GM19397 (cell line): Measurements from ENCODE around the gene CALML3.

ENCODE experiments used
- ATAC-seq: cut with Tn5 transposase; IDR thresholded peaks from one replicate; pipeline ENCODE4 v1.9.1; 2021; ENCODE audit warnings: mild to moderate bottlenecking, moderate library complexity; ENCODE audit not compliant: unreplicated experiment

CALML3 gene

DNA sequence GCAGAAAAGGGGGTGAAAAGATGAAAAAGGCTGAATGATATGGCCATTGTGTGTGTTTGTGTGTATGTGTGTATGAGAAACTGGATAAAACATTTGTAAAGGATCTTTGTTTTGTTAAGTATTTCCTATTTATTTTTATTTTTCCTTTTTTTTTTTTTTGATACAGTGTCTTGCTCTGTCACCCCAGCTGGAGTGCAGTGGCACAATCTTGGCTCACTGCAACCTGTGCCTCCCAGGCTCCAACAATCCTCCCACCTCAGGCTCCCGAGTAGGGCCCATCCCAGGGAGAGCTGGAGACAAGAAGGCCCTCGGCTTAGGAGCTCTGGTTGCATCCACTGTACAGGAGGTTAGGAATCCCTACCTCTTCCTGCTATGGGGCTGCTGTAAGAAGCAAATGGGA lies 18.5 kb upstream of the CALML3 start:
- no peak for ATAC-seq

DNA sequence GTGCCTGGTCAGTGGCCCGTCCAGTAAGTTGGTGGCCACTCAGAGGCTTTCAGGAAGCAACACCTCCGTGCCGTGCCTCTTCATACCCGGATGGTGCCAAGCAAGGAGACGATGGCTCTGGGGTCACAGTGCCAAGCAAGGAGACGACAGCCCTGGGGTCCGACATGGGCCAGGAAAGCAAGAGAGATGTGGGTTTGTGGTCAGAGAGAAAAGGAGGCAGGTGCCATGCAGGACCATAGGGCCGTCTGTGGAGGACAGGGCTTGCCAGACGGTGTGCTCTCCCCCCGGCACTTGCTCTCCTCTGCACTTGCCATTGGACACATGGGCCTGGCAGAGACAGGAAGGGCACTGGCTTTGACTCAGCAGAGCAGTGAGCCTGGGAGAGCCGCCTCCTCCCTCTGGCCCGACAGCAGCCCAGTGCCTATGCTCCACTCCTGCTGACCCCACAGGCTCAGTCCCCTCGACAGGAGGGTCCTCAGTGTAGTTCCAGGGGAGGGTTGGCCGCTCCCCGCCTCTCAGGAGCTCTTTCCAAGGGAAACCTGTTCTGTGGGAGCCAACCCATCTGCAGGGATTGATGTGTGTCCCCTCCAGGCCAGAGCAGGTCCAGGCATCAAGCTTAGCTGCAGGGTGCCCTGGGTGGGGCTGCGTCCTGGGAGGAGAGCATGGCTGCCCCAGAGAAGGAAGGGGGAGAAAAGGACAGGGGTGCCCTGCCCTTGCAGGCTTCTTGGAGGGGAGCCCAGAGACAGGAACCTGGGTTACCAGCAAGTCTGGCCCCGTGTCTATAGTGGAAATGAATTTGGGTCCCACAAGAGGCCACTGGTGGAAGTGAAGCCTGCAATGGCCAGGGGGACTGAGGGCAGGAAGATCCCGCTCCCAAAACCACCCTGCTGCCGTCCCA lies 17.8 kb upstream of the CALML3 start:
- no peak for ATAC-seq

DNA sequence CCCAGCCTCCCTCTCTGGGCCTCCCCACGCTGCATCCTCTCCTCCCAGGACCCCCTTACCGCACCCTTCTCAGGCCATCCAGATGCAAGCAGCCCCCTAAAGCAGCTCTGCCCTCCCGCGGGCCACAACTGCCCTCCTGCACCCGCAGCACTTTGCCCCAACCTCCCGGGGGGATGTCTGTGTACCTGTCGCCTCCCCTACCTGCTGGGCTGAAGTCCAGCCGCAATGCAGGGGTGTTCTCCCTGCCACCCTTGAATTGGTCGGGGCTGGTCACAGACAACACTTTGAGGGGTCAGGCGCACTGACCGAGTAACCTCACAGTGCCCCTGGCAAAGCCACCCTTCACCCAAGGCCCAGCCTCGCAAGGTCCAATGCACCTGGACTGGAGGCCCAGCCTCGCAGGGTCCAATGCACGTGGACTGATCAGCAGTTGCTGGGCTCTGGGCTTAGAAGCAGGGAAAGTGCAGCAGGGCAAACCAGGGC lies 17.1 kb upstream of the CALML3 start:
- ATAC-seq, result no peak

DNA sequence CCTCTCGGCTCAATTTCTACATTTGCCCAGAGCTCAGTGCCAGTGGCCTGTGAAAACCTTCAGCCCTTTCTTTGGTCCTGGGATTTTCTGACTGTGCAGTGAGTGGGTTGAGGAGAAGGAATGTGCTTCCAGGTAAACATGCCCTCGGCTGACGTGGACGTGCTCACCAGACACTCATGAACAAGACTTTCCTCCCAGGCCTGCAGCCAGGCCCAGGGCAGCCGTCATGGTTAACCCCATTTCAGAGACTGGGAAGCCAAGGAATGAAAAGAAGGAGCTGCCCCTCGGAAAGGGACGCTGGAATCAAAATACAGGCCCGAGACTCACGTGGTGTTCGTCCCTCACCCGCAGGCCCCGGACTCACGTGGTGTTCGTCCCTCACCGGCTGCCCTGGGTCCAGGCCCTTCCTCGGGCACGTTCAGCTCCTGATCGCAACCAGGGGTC lies 16.6 kb upstream of the CALML3 start:
- ATAC-seq, result no peak

DNA sequence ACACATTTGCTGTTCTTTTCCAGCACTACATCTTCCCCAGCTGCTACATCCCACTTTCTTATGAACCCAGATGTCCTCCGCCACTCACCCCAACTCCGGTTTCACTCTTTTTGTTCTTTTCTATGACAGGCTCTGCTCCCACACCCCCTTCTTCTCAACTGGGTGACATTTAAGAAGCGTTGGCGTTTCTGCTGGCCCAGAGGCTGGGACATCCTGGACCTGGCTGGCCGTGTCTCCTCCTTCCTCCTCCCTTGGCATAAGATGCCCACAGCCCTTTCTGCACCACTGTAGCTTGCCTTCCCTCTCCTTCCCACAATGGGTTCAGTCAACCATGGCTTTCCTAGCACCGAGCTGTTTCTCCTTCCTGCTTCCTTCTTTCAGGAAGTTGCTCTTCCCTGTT lies 16.0 kb upstream of the CALML3 start:
- no peak for ATAC-seq

DNA sequence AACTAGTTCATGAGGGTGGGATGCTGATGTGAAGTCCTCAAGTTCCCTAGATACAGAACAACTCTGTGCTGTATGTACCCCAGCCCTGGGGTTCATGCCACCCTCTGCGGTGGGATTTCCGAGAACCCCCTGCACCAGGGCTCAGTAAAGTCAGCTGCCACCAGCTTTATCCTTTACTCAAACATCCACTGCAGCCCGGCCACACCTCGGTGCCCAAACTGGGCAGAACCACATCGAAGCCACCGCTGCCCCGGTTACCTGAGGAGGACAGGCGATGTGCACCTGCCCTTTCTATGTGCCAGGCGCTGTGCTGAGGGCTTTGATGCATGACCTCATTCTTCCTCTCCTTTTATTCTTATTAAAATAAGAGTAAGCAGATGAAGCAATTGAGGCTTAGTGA lies 15.5 kb upstream of the CALML3 start:
- ATAC-seq, result no peak

DNA sequence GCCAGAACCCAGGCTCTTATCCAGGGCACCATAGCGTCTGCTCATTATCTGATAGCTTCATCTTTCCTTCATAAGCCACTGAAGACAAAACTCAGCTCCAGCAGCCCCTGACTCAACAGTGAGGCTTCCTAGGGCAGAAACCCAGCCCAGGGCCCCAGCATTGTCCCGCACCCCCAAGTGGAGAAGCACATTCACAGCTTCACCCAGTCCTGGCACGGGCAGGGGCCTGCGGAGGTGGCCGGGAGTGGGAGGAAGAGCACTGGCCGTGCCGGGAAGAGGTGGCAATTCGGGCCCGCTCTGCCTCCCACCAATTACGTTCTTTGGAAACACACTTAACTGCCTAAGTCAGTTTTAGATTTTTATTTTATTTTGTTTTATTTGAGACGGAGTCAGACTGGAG lies 15.1 kb upstream of the CALML3 start:
- ATAC-seq, result no peak

DNA sequence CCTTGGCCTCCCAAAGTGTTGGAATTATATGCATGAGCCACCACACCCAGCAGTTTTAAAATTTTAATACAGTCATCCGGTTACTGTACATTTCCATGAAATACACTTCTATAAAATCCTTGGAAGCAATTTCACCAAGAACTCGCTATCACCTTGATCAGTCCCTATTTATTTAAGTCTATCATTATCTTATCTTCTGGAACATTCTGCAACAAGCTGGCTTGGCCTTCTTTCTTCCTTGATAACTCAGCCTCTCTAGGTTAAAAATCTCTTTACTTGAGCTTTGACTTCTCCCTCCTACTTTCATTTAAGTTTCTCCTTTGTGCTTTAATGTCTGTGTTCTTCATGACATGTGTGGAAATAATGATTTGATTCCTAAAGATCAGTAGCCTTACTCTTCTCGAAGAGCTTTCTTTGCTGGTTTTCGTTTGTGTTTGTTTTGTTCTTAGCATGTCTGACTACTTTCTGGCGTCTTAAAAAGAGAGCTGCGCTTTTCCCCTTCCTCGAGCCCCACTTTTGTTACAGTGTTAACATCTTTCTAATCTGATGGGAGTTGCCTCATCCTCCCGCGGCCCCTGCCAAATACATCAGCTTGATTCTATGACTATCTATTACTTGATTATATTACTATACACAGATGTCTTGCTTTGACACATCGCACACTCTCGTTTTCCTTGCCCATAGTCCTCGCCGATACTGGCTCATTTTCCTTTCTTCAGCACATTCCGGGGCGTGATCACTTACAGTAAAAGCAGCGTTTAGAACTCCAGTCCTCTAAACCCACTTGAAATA lies 14.3 kb upstream of the CALML3 start:
- ATAC-seq, result no peak

DNA sequence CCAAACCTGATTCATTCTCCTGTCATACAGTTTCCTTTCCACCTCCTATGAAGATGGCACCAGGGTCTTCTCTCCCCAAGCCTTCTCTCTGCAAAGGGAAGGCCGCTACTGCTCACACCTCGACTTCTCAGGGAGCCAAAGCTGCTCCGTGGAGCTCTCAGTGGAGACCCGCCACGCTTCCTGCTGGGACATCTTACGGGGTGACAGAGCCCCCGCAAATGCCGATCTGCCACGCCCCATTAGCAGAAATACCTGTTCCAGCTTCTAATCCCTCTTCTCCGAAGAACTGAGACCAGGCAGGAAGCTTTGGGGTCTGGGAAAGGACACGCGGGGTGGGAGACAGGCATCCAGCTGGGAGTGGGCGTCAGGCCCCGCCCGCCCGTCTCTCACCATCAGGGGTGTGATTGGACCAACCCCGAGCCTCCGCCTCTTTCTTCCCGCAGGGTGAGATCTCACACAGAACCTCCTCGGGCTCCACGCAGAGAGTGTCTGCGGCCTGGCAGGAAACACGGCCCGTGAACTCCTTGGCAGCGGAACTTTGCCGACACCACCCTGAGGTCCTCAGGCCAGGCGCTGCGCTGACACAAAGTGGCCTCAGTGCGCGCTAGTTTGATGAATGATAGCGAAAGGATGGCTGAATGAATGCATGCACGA lies 13.4 kb upstream of the CALML3 start:
- ATAC-seq, result no peak

DNA sequence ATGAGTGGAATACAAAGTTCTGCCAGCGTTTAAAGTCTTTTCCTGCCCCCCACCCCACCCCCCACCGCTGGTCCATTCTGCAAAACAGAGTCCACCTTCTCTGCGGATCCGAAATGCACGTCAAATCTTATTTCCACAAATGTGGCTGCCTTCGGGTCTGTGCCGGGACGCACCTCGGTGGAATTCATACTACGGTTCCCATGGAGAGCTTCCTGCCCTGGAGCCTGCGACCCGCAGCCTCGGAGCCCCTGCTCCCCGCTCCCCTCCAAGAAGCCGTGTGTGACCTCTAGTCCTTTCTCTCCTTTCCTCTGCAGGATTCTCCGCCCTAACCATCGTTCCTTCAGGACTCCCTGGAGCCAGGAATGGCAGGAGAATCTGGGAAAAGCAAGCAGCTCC lies 12.9 kb upstream of the CALML3 start:
- no peak for ATAC-seq

DNA sequence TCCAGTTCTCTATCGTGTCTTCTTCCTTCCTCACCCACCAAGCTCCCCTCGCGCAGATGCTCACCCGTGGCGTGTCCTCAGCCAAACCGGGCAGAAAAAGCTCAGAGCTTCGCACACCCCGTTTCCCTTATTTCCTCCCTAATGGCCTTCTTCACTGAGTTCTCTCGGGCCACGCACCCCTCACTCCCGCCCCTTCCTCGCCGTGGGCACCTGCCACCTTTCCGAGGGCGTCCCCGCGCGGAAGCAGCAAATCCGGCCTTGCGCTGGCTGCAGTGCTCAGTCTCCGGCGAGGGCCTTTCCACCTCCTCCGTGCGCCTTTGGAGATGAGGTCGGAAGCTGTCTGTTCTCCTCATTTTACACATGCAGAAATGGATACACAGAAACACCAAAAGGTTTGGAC lies 12.4 kb upstream of the CALML3 start:
- no peak for ATAC-seq

DNA sequence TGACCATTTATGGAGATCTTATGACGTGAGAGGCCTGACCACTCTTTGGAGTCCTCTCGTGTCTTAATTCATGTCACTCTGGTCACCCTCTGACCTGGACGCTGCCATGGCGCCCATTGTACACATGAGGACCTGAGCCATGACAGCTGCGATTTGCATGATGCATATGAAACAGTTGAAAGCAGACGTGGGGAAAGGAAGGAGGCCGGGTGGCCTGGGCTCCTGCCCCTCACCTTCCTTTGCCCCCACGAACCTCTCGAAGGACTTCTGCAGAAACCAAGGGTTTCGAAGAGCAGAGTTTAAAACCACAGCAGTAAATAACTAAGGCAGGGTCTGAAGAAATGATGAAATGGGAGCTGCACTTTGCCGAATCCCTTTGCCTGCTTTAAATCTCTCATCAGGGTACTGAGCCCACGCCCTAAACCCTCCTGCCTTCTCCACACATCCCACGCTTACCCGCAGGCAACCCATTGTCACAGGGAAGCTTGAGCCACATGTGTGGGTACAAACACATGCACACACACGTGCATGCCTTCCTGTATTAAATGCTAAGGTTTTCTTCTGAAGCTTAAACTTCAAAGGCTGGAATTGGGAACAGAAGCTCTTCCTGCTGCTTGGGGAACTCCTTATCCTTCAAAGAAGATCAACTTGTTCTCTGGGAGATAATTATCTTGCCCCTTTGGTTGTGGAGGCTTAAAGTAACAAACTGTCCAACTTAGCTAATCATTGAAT lies 11.7 kb upstream of the CALML3 start:
- no peak for ATAC-seq

DNA sequence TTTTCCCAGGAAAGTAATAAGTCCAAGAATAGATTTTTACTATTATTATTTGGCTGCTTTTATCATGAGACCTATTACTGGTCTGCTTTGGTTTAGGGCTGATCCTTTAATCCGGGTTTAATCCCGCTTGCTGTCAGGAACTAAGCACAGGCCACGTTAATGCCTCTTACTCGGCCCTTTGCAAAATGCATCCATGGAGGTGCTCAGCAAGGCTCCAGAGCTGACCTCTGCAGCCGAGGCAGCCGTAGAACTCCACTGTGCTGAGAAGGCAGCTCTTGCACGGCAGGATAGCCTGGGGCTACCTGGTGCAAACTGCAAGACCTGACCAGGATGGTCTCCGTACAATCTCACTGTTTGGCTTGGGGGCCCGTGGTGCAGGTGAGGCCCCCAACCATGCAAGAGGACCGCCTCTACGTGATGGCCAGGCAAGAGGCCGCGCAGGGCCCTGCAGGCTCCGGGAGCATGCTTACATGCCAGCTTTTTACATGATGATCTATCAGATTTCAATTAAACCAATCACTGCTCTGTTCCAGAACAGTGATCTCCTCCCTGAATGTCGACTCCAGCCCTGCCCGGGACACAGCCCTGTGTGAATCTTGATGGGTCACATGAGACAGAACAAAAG lies 10.4 kb upstream of the CALML3 start:
- no peak for ATAC-seq

DNA sequence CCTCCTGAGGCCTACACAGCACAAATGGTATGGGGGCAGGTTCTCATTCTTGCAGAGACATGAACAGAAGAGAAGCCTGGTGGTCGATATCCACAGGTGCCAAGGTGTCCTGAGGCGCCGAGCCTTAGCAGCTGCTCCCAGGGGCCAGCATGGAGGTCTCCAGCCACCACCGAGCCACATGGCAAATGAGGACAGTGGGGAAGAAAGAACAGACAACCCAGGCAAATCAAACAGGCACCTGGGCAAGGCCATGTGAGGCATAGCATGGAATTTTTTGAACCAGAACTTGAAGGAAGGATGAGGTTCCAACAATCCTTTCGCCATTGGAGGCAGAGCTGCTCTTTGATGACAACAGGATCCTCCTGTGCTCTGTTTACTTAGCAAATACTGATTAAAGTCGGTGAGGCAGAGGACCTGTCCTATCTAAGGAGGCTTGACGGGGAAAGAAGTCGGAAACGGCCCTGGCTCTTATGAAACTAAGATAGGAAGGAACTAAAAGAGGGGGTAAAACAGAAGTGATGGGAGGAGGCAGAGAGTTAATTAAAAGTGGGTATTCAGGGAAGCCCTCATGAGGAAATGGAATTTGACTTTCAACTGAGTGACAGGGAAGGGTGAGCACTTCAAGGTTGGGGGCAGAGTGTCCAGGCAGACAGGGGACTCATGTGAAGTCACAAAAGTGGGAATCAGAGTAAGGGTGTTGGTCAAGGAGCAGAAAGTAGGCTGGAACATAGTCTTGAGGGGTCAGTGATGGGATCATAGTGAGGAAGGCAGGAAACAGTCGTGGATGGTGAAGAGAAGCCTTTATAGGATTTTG lies 8.6 kb upstream of the CALML3 start:
- ATAC-seq, result no peak

DNA sequence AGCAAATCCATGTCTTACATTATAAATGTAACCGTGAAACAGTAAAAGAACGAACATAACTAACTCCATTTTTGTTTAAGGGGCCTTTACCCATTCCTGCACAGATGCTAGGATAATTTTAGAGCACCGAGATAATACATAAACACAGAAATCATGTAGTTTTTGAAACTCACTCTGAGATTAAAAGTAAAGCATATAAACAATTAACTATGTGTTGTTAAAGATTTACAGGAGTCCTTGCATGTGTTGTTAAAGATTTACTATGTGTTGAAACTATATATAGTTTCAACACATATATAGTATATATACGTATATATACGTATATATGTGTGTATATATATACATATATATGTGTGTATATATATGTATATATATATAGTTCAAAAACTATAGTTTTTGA lies 7.2 kb upstream of the CALML3 start:
- no peak for ATAC-seq

DNA sequence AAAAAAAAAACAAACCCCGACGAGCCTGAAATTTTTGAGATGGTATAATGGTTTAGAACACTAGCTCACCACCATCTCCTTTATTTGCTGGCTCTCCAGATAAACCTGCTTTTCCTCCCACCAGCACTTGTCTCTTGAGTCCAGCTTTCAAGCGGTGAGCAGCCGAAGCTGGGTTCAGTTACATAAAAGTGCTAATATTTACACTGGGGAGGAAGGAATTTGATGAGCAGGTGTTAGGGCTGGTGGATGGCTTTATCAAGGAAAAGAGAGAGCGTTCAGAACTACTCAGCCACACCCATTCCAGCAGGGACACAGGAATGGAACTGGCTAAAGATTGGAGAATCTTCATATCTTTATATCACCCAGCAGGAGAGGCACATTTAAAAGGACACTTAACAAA lies 6.6 kb upstream of the CALML3 start:
- no peak for ATAC-seq

DNA sequence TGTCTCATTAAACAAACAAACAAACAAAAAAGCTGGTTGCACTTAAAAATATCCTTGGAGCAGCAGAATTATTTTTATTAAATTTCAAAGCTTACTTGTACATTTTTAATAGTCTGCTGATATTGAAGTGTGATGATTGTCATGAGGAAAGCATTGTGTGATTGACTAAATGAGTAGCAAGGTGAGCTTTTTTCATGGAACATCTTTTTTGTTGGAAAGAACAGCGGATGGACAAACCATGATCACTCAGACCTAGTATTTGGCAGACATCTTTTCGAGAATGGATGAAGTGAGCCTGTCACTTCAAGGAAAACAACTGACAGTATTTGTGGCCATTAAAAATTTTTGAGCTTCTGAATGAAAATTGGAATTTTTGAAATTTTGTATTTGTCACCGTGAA lies 5.7 kb upstream of the CALML3 start:
- ATAC-seq, result no peak

DNA sequence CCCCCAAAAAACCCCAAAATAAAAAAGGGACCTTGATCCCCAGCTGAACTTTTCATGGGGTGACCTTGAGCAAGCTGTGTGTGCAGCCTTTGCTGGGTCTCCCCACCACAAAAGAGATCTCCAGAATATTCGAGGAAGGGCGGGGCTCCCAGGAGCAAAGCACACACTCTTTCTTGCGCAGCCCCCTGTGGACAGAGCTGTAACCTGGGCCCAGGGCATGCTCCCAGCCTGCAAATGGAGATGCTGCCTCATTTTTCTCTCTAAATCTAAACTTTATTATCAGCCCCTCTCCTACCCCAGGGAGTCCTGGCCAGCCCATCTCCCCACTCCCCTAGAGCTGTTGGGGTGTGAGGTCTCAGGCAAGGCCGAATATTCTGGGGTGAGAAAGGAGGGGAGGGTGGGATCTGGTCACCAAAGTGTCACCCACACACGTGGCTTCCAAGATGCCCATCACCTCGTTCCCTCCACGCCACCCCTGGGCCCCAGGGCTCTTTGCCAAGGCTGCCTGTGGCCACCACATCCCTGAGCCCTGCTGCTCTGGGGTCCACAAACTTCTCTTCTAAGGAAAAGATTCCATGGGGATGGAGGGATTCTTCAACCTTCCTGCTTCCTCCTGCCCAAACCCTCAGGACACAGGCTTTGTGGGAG lies 1.7 kb upstream of the CALML3 start:
- no peak for ATAC-seq
